Measurements from ENCODE around the gene SHISA9. TPM values are rescaled to one million over a fixed set of nuclear protein-coding genes. Genes with fewer than 3 reads are reported as not detected.

Gene SHISA9
- polyA plus RNA-seq, 1 of the 3 experiments (the other 2 are of a cell fraction): 0.02 TPM

- TF ChIP-seq NFIC (IDR thresholded peaks at IDR 0.05; ENCODE audit: borderline replicate concordance) (no peak), EP300 (IDR thresholded peaks at IDR 0.05; ENCODE audit: borderline replicate concordance in 1 of 2, low read depth in 1 of 2, low read length in 1 of 2) (no peak), GABPA (IDR thresholded peaks at IDR 0.05; ENCODE audit: low read depth) (no peak), RCOR1 (IDR thresholded peaks at IDR 0.05; ENCODE audit: low read length) (no peak)
Observed at GRCh38 chr16:12898551-12898950, 2.8 kb upstream of the SHISA9 start (continued).

DNA sequence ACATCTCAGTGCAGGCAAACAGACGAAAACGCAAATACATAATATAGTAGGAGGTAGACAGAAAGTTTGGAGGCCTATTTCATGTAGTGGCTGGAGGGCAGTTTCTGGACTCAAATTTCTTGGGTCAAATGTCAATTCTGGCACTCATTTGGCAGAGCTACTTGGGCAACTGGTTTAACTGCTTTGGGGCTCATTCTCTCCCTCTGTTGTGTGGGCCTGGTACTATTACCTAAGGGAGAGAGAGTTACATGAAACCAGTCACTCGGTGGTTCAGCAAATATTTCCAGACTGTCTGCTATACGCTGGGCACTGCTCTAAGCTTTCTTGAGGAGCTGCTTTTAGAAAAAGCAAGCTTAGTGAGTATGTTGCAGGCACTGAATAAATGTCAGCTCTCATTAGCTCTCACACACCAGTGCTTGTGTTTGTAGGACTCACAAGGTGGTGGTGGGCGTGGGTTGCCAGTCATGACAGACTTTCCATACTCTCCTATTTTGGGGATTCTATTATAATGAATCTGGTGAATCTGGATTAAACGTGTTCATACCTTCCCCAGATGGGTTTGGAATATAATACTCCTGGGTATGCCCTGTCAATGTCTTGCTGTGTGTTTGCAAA is 1.8 kb upstream of the SHISA9 start:
- 63% methylated on average over 6 of the region's 6 CpGs for WGBS (ENCODE audit: low lambda C conversion rate)
- ChIA-PET POLR2A (no interaction called here), CTCF (no interaction called here)
- H4K20me1 ChIP-seq (ENCODE audit: insufficient read depth): no peaks in the 10 kb centered on the region
- H3K4me3 ChIP-seq (ENCODE audit: low read depth in 2 of 2, low read length in 1 of 2): no peak overlapping the region
- no peaks in the 10 kb centered on the region for H3F3A ChIP-seq (replicated peaks; ENCODE audit: insufficient read depth)
- no peaks in the 10 kb centered on the region for H3K9me3 ChIP-seq
- no peak for DNase-seq
- H3K79me2 ChIP-seq (ENCODE audit: insufficient read depth): no peaks in the 10 kb centered on the region
- no peak overlapping the region for H3K4me2 ChIP-seq
- no peak overlapping the region for H3K27ac ChIP-seq (ENCODE audit: low read depth in 2 of 2, low read length in 1 of 2)
- peaks cover 45% of the 10 kb centered on the region for H3K27me3 ChIP-seq (ENCODE audit: insufficient read depth)
- H3K9me2 ChIP-seq: no peaks in the 10 kb centered on the region
- H2AFZ ChIP-seq (ENCODE audit: low read depth): no peak overlapping the region
- TF ChIP-seq NFIC (IDR thresholded peaks at IDR 0.05; ENCODE audit: borderline replicate concordance) (no peak), CHD2 (IDR thresholded peaks at IDR 0.05; ENCODE audit: low read length, partially characterized antibody) (no peak), GABPA (IDR thresholded peaks at IDR 0.05; ENCODE audit: low read depth) (no peak), SMC3 (IDR thresholded peaks at IDR 0.05; ENCODE audit: low read depth, low read length) (no peak), JUND (IDR thresholded peaks at IDR 0.05) (no peak), USF1 (IDR thresholded peaks at IDR 0.05; ENCODE audit: borderline replicate concordance, low read depth) (no peak), POLR2AphosphoS5 (IDR thresholded peaks at IDR 0.05; ENCODE audit: low read depth, low read length) (no peak)
- no peaks in the 10 kb centered on the region for H3K4me1 ChIP-seq (ENCODE audit: control insufficient read depth in 1 of 2, insufficient read depth in 2 of 2, low read depth in 1 of 2, low read length in 1 of 2)
- H3K9ac ChIP-seq: no peak overlapping the region
- H3K36me3 ChIP-seq (replicated peaks in 1 of 2; ENCODE audit: control insufficient read depth in 1 of 2, insufficient read depth in 2 of 2, low read length in 1 of 2): no peaks in the 10 kb centered on the region

- H3K9me3 ChIP-seq: no peaks in the 10 kb centered on the region
- no peak overlapping the region for H3K9ac ChIP-seq
- no peaks in the 10 kb centered on the region for H3F3A ChIP-seq (replicated peaks; ENCODE audit: insufficient read depth)
- CTCF ChIA-PET: interaction anchor here (0.7 kb wide), 1 partner anchor 10 kb away, joined by 3 read pairs; no protein-coding TSS in a partner anchor
- H3K9me2 ChIP-seq: no peaks in the 10 kb centered on the region
- no peak overlapping the region for H2AFZ ChIP-seq (ENCODE audit: low read depth)
- no peak overlapping the region for H3K4me2 ChIP-seq
- no peaks in the 10 kb centered on the region for H4K20me1 ChIP-seq (ENCODE audit: insufficient read depth)
- H3K4me3 ChIP-seq (ENCODE audit: low read depth in 2 of 2, low read length in 1 of 2): no peak overlapping the region
- no peaks in the 10 kb centered on the region for H3K36me3 ChIP-seq (replicated peaks in 1 of 2; ENCODE audit: control insufficient read depth in 1 of 2, insufficient read depth in 2 of 2, low read length in 1 of 2)
- H3K27ac ChIP-seq (ENCODE audit: low read depth in 2 of 2, low read length in 1 of 2): no peak overlapping the region
- no peak for TF ChIP-seq REST (IDR thresholded peaks at IDR 0.05; ENCODE audit: low read depth, low read length)
- no peak for TF ChIP-seq FOXJ3 (CRISPR knock-in tag; IDR thresholded peaks at IDR 0.05)
- TF ChIP-seq ELF1 (IDR thresholded peaks at IDR 0.05): no peak
- TF ChIP-seq TEAD4 (IDR thresholded peaks at IDR 0.05; ENCODE audit: borderline replicate concordance, insufficient read depth): no peak
- no peaks in the 10 kb centered on the region for H3K4me1 ChIP-seq (ENCODE audit: control insufficient read depth in 1 of 2, insufficient read depth in 2 of 2, low read depth in 1 of 2, low read length in 1 of 2)
- POLR2A ChIA-PET: no interaction called here
- 21% methylated on average over 7 of the region's 7 CpGs for WGBS (ENCODE audit: low lambda C conversion rate)
- H3K79me2 ChIP-seq (ENCODE audit: insufficient read depth): no peaks in the 10 kb centered on the region
- peaks cover 45% of the 10 kb centered on the region for H3K27me3 ChIP-seq (ENCODE audit: insufficient read depth)
- no peak for DNase-seq
Observed at GRCh38 chr16:12900156-12900555, 1.2 kb upstream of the SHISA9 start.

Measured in SK-N-SH (cell line).